Measurements from ENCODE around the gene TEX19. TPM values are rescaled to one million over a fixed set of nuclear protein-coding genes. Genes with fewer than 3 reads are reported as not detected.
"Not testable (repeated sequence)": the region's sequence is repeated elsewhere in the genome, so short reads cannot be mapped to it uniquely, and the experiment has no call there.

Gene TEX19
- total RNA-seq, 1 donor from 2014 or later = not detected

DNA sequence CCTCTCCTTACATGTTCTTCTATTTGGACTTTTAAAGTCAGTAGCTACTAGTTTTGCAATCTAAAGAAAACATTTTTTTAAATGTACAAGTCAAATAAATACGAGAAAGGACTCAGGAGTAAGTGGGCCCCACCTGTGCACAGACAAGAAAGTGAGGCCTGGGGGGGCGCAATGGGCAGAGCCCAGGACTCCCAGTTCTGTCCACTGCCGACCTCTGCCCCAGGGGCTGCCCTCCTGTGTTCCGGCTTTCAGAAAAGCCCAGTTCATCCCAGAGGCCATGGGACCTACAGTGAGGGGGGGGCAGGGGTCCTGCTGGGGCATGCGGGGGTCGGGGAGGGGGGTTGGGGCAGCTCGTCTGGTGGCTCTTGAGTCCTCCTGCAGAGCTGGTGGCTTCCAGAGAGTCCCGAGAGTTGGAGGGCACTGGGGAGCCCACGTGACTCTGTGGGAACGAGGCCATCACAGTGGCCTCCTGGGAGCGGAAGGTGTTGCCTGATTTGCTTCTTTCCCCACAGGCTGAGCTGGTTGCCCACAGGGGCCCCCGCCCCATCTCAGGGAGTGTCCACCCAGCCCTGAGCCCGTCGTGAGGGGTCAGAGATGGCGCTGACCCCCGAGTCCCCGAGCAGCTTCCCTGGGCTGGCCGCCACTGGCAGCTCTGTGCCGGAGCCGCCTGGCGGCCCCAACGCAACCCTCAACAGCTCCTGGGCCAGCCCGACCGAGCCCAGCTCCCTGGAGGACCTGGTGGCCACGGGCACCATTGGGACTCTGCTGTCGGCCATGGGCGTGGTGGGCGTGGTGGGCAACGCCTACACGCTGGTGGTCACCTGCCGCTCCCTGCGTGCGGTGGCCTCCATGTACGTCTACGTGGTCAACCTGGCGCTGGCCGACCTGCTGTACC is 14.9 kb downstream of the TEX19 start:
- no peak for ATAC-seq
- DNase-seq (ENCODE audit: low spot score) = no peak

DNA sequence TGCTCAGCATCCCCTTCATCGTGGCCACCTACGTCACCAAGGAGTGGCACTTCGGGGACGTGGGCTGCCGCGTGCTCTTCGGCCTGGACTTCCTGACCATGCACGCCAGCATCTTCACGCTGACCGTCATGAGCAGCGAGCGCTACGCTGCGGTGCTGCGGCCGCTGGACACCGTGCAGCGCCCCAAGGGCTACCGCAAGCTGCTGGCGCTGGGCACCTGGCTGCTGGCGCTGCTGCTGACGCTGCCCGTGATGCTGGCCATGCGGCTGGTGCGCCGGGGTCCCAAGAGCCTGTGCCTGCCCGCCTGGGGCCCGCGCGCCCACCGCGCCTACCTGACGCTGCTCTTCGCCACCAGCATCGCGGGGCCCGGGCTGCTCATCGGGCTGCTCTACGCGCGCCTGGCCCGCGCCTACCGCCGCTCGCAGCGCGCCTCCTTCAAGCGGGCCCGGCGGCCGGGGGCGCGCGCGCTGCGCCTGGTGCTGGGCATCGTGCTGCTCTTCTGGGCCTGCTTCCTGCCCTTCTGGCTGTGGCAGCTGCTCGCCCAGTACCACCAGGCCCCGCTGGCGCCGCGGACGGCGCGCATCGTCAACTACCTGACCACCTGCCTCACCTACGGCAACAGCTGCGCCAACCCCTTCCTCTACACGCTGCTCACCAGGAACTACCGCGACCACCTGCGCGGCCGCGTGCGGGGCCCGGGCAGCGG is 15.7 kb downstream of the TEX19 start:
- DNase-seq (ENCODE audit: low spot score) = no peak
- no peak for ATAC-seq

DNA sequence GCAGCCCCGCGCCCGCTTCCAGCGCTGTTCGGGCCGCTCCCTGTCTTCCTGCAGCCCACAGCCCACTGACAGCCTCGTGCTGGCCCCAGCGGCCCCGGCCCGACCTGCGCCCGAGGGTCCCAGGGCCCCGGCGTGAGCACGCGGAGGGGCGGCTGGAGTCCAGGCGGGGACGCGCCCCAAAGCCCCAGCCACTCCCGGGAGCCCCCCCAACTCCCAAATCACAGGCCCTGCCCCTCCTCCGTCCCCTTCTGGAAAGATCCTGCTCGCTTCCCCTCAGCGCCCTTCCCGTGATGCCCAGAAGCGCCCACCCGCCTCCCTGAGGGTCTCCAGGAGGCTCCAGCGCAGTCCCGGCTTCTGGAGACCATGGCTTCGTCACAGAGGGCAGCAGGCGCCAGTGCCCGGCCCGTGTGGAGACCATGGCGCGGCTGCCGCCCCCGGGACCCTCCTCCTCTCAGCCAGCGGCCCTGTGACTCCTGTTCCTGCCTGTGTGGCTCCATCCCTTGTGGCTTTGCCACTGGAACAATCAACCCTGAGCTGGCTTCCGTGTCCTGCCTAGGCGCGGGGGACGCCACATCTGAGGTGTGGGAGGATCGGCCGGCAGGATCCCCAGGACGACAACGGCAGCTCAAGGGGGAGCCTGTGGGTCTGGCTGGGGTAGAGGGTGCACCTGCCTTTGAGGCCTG is 16.5 kb downstream of the TEX19 start:
- ATAC-seq = no peak
- DNase-seq (ENCODE audit: low spot score) = no peak

DNA sequence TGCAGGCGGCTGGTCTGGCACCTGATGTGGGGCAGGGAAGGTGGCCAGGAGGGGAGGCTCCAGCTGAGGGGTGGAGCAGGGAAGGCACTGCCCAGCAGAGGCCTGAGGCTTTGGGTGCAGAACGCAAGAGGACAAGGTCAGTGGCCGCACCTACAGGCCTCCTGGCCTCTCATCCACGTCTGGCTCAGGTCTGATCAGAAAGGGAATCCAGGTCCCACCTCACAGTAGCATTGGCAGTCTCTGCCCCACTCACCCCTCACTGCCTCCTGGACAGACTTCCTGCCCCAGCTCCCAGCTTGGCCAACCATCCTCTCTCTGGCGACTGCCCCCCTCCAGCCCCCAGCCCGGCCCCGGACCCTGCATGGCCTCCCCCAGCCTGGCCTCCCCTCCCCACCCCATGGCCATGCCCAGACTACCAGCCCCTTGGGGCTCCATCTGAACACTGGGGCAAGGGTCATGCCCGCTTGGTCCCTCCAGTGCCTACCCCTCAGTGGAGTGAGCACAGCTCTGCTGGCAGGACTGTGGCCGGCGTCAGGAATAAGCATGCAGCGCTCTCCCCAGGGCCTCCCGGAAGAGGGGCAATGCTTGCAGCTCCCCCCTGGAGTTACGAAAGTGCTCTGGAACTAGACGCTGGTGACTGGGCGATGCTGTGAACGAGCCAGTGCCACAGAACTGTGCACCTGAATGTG is 17.1 kb downstream of the TEX19 start:
- ATAC-seq = peak; percentile 94
- DNase-seq (ENCODE audit: low spot score) = peak; percentile 73

DNA sequence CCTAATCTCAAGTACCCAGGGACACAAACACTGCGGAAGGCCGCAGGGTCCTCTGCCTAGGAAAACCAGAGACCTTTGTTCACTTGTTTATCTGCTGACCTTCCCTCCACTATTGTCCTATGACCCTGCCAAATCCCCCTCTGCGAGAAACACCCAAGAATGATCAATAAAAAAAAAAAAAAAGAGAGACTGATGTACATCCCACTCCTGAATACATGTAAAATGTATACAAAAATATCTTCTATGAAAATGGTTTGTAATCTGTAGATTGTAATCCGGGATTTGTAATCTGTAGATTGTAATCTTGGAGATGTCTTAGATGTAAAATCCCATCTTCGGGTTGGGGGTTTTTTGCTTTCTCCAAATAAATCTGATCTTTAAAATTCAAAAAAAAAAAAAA is 18.2 kb downstream of the TEX19 start:
- ATAC-seq; DNase-seq (ENCODE audit: low spot score): not testable (repeated sequence)

DNA sequence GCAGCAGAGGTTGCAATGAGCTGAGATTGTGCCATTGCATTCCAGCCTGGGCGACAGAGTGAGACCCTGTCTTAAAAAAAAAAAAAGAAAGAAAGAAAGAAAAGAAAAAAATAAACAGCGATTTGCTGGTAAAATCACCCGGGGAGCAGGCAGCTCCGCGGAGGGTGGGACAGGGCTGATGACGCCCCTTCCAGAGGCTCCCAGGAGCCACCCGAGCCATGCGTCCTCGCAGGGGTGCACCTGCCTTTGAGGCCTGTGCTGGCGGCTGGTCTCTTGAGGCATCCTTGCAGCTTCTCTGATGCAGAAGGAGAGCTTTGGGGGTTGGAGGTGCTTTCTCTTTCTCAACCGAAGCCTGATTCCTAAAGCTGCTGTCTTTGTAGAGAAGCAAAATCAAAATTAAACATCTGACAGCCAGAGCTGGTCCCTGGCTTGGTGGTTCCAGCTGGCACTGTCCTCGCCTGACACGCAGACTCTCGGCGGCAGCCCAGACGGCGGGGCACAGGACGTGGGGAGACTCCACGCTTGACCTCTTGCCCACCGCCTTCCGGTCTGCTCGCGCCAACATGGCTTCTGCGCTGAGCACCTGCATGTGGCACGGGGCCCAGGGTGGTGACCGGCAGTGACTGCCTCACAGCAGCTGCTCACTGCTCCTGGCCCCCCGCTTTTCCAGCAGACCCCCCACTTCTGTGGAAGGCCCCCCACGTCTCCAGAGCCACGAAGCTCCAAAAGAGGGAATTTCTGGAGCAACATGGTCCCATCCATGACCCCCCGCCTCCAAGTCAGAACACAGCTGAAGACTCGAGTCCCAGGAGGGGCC is 19.1 kb downstream of the TEX19 start:
- ATAC-seq (no peak), DNase-seq (ENCODE audit: low spot score) (no peak)

DNA sequence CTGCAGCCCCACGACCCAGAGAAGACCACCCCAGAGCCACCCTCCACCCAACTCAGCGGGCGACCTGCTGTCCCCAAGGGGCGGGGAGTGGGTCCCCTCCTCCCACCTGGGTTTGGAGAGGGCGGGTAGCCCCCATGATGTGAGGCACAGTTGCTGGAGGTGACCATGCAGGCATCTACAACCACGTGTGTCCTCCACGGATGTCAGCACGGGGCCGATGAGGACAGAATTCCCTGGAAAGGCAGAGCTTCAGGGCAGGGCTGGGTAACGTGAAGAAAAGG is 19.6 kb downstream of the TEX19 start:
- ATAC-seq (no peak), DNase-seq (ENCODE audit: low spot score) (no peak)

DNA sequence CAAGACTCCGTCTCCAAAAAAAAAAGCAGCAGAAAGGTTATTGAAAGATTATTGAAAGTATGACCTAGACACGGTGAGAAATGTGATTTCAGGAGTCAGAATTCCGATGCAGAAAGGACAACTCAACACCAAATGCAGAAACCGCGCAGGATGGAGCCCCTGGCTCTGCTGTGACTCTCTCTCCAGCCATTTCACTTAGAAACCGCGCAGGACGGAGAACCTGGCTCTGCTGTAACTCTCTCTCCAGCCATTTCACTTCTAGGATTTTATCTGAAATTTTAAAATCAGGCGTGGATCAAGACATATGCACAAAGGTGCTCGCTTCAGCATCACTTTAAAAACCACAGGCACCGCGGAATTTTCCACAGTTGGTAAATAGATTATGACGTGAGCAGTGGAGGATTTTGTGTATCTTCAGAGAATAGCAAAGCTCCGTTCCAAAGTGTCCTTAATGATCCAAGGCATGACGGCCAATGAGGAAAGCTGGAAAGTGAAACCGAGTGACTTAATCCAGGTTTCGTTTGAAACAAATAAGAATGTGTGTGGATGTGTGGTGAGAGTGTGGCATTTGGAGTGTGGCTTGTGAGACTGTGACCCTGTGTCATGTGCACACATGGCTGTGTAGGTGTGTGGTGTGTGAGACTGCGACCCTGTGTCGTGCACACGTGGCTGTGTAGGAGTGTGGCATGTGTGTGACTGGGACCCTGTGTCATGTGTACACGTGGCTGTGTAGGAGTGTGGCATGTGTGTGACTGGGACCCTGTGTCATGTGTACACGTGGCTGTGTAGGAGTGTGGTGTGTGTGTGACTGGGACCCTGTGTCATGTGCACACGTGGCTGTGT is 22.0 kb downstream of the TEX19 start:
- no peak for DNase-seq (ENCODE audit: low spot score)

DNA sequence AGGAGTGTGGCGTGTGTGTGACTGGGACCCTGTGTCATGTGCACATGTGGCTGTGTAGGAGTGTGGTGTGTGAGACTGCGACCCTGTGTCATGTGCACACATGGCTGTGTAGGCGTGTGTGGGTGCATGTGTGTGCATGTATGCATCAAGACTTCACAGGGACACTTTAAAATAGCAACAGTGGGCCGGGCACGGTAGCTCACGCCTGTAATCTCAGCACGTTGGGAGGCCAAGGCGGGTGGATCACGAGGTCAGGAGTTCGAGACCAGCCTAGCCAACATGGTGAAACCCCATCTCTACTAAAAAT is 22.6 kb downstream of the TEX19 start:
- DNase-seq (ENCODE audit: low spot score); ATAC-seq: not testable (repeated sequence)

More for the DNA sequence above, 22.0 kb downstream of the TEX19 start:
- ATAC-seq = no peak

DNA sequence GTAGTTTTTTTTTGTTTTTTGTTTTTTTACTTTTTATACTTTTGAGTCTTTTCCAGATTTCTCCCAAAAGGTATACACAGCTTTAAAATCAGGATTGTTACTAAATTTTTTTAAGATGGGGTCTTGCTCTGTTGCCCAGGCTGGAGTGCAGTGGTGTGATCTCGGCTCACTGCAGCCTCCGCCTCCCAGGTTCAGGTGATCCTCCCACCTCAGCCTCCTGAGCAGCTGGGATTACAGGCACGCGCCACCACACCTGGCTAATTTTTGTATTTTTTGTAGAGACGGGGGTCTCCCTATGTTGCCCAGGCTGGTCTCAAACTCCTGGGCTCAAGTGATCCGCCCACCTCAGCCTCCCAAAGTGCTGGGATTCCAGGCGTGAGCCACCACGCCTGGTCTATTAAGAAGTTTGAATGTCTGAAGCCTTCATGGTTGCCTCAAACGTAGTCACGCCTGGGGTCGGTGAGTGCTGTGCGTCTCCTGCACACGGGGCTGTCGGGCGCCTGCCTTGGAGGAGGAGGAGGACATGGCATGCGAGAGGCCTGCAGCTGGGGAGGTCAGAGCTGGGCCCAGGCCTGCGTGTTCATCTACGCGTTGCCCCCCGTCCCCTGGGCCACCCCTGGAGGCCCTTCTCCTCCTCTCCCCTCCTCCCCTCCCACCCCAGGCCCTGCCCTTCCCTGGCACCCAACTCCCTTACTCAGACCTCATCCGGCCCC is 23.3 kb downstream of the TEX19 start:
- ATAC-seq; DNase-seq (ENCODE audit: low spot score): not testable (repeated sequence)

DNA sequence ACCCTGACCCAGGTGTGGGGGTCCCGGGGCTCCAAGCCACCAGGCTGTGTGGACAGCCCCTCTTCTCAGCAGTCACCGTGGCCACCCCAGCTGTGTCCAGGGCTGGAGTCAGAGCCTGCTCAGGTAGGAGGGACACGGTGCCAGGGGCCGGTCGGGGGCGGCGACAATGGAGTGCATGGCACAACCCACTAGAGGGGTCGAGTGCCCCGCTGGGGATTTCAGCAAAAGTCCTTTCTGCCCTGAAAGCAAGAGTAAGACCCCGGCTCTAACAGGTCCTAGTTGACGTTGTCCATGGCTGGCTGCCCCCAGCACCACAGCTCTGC is 23.8 kb downstream of the TEX19 start:
- DNase-seq (ENCODE audit: low spot score) = no peak

DNA sequence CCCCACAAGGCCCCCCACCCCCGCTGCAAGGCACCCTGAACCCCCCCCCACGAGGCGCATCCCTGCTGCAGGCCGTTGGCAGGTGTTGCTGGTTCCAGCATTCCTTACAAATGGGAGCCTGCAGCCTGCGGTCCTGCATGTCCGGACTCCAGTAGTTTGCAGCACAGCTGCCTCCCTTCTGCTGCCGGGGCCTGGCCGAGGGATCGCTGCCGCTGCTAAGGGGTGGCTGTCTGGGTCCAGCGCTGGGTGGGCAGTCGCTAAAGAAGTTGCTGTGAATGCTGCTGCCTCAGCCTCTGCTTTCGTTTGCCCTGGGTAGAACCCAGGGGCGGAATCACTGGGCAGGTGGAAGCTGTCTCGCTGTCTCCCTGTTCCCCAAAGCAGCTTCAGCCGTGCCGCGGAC is 24.4 kb downstream of the TEX19 start:
- no peak for DNase-seq (ENCODE audit: low spot score)
- ATAC-seq = no peak

More for the DNA sequence above, 23.8 kb downstream of the TEX19 start:
- ATAC-seq = no peak

DNA sequence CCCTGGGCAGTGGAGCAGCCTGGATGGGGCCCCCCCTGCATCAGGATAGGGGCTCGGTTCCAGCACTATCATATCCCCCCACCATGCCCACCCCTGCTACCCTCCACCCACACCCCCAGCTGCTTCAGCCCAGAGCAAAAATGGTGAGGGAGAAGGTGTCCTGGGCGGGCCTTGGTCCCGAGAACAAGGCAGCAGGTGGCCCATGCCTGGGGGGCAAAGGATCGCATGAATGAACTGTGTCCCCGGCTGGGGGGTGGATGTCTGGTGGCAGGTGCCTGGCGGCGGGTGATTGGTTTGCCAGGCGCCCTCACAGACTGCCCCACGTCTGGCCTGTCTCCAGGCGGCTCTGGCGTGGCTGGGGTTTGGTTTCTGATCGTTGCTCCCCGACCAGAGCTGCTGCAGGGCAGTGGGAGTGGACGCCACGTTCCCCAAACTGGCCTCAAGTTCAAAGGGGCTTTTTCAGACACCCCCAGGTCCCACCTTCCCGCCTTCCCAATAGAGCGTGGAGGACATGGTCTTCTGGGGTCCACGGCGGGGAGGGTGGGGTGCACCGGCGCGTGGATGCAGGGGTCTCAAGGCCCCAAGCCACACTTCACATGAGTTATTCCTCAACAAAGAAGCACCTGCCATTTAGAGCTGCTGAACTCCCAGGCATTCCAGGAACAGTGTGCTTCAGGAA is 25.1 kb downstream of the TEX19 start:
- DNase-seq (ENCODE audit: low spot score) = no peak
- peak; percentile 19 for ATAC-seq

DNA sequence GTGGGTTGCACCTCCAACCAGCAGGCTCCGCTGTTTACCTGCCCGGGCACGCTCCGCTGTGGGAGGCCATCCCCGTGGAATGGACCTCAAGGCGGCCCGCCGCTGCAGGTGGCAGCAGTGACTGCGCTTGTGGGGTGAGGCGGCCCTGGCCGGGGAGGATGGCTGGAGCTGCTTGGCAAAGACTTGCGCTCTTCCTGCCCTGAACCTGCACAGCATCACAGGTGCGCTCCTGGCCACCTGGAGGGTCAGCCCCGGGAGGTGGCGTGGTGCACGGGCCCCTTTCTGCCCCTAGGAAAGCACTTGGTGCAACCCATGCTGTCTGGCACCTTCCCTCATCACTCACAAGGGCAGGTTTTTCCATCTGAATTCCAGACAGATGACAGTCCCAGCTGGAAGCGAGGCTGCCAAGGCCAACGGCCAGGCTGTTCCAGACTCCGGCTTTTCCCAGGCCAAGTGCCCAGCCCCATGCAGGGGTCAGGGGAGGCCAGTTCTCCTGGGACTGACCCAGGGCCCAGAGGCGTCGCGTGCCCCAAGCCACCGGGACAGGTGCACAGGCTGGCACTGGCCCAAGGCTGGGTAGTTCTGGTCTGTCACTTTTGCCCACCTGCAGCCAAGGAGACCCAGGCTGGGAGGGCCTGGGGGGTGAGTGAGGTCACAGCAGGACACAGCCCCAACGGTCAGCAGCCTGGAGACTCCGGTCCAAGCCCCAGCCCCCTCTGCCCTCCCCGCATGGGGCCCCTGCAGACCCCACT is 25.9 kb downstream of the TEX19 start:
- peak; percentile 90 for DNase-seq (ENCODE audit: low spot score)
- ATAC-seq = peak; percentile 84

DNA sequence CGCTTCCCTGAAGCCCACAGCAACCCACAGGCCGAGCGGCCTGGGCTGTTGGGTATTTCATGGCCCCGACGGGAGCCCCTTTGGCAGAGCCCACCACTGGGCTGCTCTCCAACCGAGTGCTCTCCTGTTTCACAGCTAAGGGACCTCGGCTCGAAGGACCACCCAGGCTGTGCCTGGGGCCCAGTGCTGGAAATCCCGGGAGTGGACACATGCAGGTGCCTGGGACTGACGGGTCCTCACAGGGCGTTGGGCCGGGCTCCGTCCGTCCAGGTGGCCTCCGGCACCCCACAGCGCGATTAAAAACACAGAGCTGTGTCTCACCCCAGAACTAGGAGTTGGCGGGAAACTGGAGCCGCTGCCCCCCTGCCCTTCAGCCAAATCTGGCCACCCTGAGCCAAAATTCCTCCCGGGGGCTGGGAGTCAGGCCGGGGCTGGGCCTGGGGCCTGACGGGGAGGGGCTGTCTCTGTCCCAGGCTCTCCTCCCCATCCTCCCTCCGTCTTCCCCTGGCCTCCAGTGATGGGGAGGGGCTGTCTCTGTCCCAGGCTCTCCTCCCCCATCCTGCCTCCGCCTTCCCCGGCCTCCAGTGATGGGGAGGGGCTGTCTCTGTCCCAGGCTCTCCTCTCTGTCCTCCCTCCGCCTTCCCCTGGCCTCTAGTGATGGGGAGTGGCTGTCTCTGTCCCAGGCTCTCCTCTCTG is 26.7 kb downstream of the TEX19 start:
- DNase-seq (ENCODE audit: low spot score) = no peak
- ATAC-seq = no peak

DNA sequence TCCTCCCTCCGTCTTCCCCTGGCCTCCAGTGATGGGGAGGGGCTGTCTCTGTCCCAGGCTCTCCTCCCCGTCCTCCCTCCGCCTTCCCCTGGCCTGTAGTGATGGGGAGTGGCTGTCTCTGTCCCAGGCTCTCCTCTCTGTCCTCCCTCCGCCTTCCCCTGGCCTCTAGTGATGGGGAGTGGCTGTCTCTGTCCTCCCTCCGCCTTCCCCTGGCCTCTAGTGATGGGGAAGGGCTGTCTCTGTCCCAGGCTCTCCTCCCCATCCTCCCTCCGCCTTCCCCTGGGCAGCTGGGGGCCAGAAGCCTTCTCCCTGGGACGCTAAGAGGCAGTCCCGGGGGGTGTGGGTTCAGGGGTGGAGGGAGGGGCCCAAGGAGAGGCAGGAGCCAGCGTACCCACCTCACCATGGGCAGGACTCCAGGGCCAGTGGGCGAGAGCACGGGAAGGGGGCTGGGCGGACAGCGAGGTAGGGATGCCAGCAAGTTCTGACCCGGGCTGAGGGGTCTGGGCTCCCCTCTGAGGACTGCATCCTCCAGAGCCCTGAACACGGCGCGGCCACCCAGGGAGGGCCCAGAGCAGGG is 27.3 kb downstream of the TEX19 start:
- DNase-seq (ENCODE audit: low spot score) (no peak), ATAC-seq (no peak)
